GM10847 (cell line): ENCODE measurements around the gene REV1.

ENCODE experiments used
- POLR2A ChIP-seq: IDR thresholded peaks from 2 replicates; pipeline ENCODE4 v1.6.1; 2011; ENCODE audit not compliant: insufficient read length; ENCODE audit errors: extremely low read depth

The REV1 gene

DNA sequence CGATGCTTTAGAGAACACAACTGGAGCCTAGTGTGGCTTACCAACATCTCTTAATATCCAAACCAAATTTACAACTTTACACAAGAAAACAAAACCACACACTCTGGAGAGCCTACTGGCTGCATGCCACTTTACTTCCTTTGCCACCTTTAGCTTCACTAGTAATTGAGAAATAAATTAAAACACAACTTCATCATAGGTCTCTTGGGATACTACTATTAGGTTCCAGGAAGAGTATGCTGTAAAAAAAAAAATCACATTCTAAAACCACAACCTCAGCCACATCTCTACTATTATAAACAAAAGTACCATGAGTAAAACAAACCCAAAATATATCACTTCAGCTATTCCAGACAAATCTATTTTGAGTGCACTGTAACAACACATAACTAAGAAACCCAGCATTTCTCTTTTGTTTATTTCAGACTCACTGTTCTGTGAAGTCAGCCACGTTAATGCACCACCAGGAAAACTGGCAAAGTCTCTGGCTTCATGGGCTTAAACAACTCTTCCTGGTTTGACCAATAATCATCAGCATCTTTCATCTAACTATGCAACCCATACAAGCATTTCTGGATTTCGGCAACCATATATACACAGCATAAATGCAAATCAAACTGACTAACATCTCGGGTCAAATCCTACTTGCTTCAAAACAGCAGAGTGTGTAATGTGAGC, 59.1 kb downstream of the REV1 start:
- TF ChIP-seq POLR2A = no peak

DNA sequence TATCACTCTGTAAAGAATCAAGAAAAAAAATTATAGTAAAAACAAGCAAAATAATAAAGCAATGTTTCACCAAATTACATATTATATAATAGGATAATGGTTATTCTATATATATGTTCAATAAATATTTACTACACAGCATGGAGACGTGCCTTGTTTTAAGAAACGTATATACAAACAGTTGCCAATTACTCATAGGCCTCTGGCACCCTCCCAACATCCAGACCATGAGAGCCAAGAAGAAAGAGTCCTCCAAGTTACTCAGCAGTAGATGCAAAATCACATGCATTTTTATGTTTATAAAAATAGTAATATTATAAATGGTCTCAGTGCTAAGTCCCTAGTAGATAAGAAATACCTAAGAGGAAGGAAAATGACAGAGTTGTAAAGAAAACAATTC, 64.8 kb downstream of the REV1 start:
- no peak for TF ChIP-seq POLR2A

DNA sequence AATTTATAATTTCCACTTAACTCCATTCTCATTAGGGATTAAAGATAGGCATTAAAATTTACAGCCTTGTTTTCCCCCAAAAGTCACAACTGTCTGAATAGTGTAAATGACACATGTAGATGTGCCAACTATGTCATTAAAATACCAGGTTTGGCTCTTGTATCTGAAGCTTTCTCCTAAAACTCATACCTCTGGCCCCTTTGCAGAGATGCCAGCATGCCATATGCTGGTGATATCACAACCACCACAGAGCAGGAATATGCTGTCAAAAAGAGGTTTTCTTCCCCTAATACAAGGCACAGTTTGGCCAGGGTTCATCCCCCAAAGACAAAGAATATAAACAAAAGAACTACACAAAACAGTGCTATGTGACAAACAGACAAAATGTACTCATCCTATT, 65.4 kb downstream of the REV1 start:
- no peak for TF ChIP-seq POLR2A

DNA sequence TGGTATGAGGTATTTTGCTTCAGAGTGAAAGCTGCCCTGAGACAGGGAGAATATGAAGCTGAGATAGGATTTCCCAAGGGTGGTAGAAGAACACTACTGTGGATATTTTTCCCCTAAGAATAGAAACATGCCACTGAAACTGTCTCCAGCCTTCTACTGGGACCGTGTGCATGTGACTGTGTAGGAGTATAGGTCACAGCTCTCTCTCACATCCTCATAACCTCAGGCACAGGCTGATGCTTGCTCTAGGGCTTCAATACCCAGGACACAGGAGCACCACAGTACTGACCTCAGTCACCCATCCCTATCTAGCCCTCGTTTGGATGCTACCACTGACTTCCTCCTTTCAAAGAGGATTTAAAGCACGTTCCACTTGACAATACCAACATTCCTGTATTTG, 67.2 kb downstream of the REV1 start:
- no peak for TF ChIP-seq POLR2A

DNA sequence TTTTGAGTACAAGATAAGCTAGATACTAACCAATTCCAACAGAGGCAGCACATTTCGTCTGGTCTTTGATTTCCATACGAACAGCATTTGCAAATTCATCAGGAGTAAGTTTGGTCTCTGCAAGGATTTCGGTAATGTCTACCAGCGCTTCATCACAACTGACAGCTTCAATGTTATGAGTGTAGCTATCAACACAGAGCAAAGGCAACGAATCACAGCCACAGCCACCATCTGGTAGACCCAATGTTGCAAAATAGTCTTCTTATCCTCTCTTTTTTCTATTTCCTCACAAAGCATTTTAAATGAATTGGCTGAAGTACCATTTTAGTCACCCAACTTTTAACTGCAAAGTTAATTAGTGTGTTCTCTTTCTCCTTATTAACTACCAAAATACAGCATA, 68.3 kb downstream of the REV1 start:
- TF ChIP-seq POLR2A = no peak

DNA sequence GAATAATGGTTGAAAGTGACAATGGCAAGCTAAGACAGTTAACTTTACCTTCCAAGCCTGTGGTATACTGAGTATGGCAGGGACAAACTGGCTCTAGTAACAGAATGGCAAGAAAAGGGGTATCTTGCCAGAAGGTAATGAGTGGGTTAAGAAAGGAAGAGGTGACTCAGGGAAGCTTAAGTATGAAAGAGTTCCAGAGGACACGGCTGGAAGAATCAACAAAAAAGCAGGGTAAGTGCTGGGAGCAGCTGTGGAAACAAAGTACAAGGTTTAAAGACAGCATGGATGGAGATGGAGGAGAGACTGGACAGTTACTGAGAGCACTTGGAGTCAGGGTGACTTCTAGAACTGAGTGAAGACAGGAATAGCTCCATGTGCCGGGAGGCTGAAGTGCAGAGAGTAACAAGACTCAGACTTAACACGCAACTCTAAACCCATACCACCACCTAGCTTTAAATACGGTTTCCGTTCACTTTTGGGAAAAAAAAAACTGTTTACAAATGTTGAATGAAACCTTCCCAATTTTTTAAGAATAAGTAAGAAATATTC, 69.0 kb downstream of the REV1 start:
- TF ChIP-seq POLR2A = no peak

DNA sequence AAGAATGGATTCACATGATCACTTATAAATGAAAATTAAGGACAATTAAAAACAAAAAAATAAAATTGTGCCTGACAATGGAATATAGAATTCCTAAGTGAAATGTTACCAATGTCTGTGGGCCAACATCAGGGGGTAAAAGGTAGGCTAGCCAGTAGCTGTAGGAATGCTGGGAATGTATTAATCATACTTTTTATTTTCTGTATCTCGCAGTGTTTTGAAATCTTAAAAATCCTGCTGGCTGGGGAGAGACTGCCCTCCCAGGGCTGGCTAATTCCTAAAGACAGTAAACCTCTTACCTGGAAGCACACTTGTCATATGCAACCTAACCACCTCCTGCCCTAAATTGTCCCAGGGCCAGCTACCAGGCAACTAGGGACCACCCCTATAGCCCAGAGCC, 69.8 kb downstream of the REV1 start:
- TF ChIP-seq POLR2A = no peak

DNA sequence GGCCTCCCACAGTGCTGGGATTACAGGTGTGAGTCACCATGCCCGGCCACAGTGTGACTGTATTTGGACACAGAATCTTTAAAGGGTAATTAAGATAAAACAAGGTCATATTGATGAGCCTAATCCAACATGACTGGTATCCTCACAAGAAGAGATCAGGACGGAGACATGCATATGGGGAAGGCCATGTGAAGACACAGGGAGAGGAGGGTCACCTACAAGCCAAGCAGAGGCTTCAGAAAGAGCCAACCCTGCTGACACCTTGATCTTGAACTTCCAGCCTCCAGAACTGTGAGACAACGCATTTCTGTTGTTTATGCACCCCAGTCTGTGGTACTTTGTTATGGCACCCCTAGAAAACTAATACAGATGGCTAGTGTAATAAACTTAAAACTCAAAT, 72.4 kb downstream of the REV1 start:
- TF ChIP-seq POLR2A = no peak

DNA sequence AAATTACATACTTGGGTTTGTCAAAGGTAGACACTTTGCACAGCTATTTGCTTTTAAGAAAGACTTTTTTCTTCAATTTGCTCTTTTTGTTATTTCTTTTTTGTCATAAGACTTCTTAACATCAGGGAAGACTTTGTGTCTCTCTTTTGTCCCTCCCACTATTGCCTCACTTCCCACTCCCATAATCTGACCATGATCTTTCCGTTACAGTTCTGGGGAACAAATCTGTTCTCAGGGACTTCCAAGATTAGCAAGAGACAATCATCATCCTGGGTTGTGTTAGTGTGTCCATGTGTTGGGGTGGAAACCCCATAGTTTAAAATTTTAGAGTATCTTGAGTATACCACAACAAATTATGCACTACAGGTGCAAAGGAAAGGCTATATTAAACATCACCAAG, 75.3 kb downstream of the REV1 start:
- no peak for TF ChIP-seq POLR2A

DNA sequence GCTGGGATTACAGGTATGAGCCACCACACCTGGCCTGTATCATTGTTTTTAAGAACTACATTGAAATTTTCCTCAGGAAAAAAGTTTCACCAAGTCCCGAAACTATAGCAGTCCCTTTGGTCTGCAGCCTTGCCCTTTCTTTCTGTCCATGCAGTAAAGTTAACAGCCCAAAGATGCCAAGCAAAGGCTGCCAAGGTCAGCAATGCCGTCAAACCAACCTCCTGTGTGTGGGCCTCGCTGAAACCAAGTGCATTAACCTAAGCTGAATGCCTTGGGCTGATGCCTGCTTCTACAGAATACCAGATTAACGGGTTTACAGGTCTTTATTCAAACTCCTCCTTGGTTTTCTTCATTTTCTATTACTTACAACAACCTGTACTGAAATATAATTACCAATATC, 79.5 kb downstream of the REV1 start:
- TF ChIP-seq POLR2A = no peak

DNA sequence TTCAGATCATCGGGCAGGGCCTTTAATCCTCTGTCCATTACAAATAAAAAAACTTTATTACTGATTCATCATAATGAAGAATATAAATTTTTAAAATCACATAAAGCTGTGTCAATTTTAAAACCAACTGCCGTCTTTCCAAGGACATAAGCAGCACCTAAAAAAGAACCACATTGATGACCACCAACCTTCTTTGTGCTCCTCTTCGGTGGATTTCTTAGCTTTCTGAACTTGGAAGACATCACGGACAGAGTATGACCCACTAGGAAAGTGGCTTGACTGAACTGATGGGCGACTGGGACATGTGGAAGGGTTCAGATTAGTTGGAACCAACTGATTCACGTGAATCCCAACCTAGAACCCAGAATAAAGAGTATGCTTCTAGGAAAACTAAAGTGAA, 83.7 kb downstream of the REV1 start:
- TF ChIP-seq POLR2A = no peak

DNA sequence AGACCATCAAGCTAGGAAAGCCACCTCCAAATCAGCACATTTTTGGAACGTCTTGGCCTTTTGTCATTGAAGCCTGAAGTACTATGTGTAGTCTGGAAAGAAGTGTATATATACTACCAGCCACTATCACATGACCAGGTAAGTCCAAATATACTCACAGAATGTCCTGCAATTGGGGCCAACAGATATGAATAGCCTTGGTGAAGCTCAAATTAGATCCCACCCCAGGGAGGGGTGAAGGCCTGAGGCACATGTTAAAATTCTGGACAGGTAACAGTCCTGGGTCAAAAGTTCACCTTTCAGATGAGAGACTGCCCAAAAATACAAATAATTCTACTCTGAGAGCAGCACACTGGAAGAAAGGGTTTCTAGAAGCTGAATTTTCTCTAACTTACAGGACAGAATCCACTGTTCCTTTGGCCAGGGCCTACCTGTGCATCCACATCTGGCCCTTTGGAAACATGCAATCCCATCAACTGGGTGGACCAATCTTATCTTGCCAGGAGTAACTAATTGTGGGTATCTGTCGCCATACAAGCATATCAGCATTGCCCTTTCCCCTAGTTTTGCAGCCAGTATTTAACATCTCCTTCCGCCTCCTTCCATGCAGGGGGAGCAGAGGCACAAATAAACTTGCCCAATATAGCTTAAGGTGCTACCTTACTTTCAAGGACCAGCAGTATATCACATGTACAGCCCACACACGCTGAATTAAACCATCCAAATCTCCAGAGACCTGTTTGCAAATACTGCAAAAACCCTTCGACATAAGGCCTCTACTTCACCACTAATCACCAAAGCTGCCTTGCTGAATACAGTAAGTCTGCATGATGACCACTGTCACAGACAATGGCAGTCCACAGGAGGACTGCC, 84.8 kb downstream of the REV1 start:
- TF ChIP-seq POLR2A = no peak

DNA sequence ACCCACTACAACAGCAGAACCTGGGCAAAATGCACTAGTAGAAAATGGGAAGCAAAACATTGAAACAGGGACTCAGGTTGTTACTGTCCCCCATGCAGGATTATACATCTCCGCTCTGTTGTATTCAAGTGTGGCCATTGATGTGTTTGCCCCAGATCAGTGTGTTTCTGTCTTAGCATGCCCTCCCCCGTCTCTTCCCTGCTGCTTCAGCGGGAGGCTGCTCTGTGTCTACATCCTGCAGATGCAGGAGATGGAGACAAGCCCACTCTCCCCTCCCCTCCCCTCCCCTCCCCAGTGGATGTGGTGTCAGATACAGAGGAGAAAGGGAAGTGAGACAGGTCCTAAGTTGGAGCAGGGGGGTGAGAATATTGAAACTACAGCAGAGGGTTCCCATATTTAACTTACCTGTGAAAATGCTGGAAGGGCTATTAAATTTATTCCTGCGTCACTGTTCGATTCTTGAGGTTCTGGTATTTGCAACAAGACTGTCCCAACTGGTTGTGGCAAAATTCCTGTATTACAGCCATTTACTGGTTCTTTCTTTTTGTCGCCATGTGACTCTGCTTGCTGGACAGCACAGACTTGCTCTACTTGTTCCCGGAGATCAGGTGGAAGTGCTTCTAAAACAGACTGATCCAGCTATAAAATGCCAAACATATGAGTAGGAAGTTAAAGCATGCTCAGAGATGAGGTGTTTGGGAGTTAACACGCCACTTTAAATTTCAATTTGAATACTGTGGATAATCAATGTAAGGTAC, 85.6 kb downstream of the REV1 start:
- TF ChIP-seq POLR2A = no peak

DNA sequence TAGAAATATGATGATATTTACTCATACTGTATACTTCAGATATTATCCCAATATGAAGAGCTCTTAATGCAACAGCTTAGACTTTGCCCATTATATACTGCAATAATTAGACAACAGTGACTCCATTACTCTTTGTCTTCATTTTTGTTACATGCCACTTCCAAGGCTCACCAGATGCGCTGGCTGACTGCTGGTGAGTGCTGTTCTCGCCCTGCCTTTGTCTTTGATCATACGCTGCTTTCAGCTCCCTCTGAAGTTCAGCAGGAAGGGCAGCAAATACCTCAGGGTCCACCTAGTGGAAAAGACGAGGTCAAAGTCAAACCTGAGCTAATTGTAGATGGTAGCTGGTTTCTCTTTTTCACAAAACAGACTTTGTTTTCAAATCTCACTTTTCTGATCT, 86.3 kb downstream of the REV1 start:
- no peak for TF ChIP-seq POLR2A

DNA sequence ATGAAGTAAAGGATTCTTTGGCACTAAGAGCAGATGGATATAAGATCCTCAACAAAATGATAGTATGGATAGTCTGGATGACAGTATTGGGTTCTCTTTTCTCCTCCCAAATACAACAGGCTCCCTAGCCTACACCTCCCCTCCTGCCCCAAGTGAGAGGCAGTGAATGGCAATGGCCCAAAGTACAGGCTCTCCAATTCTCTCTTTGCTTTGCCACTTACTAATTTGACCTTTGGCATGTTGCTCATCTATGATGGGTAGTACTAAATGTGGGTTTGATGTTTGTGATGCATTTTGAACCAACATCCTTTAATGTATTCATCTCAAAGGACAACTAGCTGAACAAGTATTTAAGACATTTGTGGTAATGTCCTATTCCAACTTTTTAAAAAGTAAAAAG, 86.7 kb downstream of the REV1 start:
- no peak for TF ChIP-seq POLR2A

DNA sequence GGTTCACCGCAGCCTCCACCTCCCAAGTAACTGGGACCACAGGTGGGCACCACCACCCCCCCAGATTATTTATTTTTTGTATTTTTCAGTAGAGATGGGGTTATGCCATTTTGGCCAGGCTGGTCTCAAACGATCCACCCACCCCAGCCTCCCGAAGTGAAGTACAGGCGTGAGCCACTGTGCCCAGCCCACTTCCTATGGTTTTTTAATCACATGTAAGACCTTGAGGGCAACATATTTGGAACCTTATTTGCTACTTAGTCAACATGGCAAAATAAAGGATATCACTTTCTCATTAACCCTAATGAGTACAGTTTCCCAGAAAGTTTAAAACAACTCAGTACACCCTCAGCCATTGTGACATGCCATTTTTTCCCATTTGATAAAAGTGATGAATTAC, 88.0 kb downstream of the REV1 start:
- TF ChIP-seq POLR2A = no peak
